SKM-1 treated with dmso at 0.1 percent for 144 hours (cell line): ENCODE measurements around the gene CALR3.

Experiments used
- DNase-seq: peaks from one replicate; lab custom pipeline; 2025; ENCODE audit not compliant: unreplicated experiment; lab: John Stamatoyannopoulos, UW

CALR3 gene

DNA sequence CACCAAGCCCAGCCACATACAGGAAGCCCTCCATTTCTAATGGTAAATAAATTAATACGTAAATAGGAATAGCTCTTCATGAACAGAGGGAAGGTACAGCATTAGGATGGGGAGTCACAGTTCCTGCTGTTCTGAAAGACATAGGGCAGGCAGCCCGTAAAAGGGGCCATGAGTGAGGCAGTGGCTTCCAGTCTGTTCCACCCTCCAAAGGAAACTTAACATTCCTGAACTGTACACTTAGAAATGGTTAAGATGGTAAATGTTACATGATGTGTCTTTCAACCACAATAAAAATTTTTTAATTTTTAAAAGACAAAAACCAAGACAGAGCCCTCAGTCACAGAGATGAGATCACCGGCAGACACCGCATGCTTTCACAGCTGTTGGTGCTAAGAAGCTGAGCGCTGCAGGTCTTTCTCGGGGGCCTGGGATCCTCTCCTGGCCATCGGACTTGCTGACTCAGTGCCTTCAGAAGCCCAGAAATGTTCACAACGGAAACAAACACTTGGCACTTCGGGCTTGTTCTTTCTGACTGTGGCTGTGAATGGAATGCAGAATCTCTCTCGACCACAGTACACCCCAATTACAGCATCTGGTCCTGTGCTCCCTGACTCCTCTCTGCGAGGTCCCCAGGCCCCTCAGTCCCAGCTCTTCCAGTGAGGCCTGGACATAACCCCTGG lies 60.6 kb downstream of the CALR3 start:
- DNase-seq: no peak

DNA sequence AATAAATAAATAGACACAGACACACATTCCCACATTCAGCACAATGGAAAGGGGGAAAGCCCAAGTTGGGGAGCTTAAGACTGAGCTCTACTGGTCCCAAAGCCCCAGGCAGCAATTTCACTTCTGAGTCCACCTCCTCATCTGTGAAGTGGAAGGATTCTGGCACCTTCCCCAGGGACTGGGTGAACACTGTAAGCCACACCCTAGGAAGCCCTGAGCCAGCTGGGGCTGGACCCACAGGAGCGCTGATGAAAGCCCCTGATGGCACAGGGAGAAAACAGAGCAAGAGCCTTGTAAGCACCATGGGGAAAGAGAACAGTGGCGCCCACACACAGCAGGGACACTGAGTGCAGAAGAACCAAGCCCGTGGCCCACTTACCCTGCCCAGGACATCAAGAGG lies 62.0 kb downstream of the CALR3 start:
- DNase-seq: no peak

DNA sequence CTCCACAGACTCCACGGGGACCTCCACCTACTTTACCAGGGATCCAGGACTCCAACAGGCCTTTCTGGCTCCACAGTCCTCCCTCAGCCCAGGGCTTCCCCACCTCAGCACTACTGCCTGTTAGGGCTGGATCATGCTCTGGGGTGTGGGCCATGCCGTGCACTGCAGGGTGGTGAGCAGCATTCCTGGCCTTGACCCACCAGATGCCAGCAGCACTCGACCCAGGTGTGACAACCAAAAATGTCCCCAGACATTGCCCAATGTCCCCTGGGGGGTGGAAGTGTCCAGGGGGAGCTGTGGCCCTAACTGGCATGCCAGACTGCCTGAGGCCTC lies 66.2 kb downstream of the CALR3 start:
- no peak for DNase-seq

- DNase-seq: no peak
Measured at GRCh38 chr19:16429066-16429758, 66.8 kb downstream of the CALR3 start.
